Cardiac fibroblast (primary cell): ENCODE data around the gene LRRC46.

Source experiments
- DNase-seq, 2 donors: peaks; one replicate each; pipeline versions ENCODE4 v3.0.0 to v3.0.0-alpha.2; 2010; ENCODE audit warnings: low read depth in 2 of 2
- H3K4me3 ChIP-seq, 2 donors: replicated peaks in 1 of 2; 1 replicate in 1 of 2; 2 replicates in 1 of 2; pipeline ENCODE4 v1.5.1; 2011; ENCODE audit warnings: low read depth in 2 of 2, low read length in 2 of 2, mild to moderate bottlenecking in 2 of 2, moderate library complexity in 1 of 2
- TF ChIP-seq, protein P1 (sequence below): IDR thresholded peaks from one replicate; pipeline ENCODE4 v1.5.1; 2011; ENCODE audit warnings: low read depth, mild to moderate bottlenecking, low read length, inconsistent platforms

The LRRC46 gene

DNA sequence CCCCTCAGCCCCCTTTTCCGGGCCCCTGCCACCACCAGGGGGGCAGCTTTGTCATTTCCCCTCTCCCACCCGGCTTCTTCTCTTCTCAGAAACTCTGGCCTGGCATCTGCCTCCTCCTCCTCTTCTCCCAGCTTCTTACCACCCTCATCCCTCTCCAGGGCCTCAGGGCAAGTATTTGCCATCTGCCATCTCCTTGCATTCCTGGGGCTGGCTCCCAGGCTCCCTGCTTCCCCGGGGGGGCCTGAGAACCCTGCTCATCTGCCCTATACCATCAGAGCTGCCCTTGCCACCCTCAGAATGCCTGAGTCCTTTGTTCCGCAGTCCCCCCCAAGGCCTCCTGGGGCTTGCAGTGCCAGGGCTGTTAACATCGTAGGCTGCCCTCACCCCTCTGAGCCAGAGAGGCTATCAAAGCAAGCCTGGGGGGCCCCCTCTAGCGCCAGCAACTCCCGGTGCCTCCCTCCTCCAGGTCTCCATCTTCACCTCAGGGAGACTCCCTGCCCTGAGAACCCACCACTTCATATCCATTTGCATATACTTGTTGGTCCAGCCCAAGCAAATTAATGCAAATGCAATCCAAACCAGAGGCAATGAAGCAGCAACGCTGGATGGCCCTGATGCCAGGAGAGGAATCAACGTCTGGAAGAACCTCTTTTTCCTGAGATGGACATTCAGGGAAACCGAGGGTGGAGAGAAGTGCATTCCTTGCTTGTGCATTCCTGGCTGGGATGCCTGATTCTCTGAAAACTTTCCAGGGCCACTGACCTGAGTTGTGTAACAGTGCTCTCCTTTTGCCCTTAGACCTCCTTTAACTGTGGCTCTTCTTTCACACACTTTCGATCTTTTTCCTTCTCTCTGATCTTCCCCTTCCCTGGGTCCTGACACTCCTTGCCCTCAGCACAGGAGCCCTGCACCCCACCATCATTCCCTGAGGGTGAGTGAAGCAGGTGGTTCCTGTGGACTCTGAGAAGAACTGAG, 43.8 kb downstream of the LRRC46 start:
- no peak for DNase-seq

DNA sequence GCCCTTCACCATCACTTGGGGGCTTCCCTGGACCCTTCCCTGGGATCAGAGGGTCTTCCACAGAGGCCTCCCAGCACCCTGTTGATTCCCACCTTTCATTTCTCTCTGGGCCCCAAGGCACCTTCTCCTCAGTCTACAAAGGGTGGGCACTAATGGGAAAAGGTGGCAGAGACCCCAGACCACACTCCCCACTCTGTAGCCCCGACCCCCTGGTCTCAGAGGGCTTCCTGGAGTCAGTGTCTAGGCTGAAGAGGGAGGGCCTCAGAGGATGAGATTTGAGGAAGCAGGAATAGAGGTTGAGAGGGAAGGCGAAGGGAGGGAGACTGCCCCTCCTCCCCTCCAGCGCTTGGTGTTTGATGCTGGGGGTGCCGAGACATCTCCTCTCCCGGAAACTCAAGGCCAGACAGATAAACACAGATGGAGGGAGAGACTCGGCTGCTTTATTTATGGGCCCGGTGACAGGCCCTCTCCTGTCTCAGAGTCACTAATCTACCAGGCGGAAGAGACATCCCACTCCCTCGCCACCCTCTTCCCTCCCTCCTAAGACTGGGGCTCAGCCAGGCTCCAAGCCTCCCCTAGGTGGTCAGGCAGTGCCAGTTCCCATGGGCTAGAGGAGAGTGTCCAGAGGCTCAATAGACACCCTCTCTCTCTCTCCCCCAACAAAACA, 46.0 kb downstream of the LRRC46 start:
- TF ChIP-seq, protein P1, sequence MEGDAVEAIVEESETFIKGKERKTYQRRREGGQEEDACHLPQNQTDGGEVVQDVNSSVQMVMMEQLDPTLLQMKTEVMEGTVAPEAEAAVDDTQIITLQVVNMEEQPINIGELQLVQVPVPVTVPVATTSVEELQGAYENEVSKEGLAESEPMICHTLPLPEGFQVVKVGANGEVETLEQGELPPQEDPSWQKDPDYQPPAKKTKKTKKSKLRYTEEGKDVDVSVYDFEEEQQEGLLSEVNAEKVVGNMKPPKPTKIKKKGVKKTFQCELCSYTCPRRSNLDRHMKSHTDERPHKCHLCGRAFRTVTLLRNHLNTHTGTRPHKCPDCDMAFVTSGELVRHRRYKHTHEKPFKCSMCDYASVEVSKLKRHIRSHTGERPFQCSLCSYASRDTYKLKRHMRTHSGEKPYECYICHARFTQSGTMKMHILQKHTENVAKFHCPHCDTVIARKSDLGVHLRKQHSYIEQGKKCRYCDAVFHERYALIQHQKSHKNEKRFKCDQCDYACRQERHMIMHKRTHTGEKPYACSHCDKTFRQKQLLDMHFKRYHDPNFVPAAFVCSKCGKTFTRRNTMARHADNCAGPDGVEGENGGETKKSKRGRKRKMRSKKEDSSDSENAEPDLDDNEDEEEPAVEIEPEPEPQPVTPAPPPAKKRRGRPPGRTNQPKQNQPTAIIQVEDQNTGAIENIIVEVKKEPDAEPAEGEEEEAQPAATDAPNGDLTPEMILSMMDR: no peak

More for the DNA sequence above, 43.8 kb downstream of the LRRC46 start:
- TF ChIP-seq, protein P1: no peak
- H3K4me3 ChIP-seq: no peak overlapping the region

DNA sequence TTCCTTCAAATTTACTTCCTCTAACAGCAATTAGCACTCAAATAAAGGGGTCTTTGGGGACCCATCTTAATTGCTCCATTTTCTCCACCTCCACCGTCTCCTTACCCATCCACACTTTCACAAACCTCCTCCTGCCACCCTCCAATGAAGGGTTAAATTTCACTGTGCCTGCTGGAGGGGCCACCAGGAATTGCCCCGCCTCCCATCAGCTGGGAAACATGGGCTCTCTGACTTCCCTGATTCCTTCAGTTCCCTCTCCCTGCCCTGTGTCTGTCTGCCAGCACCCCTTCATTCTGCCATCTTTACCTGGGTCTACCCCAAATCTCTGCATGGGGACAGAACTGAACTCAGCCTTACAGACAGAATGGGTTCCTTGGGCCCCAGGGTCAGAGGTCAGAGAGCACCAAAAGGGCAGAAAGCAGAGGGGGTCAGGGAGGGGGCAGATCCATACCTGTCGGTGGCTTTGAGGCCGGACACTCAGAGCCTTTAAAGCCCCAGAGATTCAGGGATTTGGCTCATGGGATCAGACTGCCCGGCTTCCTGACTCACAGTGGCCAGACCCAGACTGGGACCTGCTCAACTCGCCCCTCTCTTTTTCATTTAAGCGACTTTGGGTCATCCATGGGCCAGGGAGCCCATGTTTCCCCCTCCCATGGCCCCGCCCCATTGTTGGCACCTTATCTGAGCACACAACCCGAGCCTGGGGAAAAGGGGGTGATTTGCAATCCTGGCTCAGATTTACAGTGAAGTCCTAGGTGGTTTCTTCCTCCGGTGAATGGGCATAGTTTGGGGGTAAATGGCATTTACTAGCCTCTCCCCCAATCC, 46.9 kb downstream of the LRRC46 start:
- no peak overlapping the region for H3K4me3 ChIP-seq
- TF ChIP-seq, protein P1: no peak
- DNase-seq: no peak

More for the DNA sequence above, 46.0 kb downstream of the LRRC46 start:
- no peak for DNase-seq
- H3K4me3 ChIP-seq: no peak overlapping the region

DNA sequence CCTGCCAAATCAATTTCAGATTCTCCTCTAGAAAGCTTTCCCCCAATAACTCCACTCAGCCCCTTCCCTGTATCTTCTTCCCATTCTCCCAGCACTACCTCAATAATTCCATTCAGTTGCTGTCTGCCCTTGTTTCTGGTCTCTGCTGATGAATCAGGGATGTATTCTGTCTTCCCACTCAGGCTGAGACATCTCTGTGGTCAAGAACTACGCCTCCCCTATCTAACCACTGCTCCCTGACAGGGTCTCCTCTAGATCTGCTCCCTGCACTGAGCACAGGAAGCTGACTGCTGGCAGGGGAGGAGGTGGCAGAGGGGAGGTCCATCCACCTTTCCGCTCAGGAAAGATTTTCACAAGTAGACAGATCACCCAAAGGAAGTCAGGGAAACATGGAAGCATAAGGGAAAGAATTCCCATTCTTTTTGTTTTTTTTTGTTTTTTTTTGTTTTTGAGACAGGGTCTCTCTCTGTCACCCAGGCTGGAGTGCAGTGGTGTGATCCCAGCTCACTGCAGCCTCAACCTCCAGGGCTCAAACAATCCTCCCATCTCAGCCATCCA, 47.6 kb downstream of the LRRC46 start:
- TF ChIP-seq, protein P1: no peak
- no peak overlapping the region for H3K4me3 ChIP-seq
- DNase-seq: peak in 1 of 2 donors; percentile 23

DNA sequence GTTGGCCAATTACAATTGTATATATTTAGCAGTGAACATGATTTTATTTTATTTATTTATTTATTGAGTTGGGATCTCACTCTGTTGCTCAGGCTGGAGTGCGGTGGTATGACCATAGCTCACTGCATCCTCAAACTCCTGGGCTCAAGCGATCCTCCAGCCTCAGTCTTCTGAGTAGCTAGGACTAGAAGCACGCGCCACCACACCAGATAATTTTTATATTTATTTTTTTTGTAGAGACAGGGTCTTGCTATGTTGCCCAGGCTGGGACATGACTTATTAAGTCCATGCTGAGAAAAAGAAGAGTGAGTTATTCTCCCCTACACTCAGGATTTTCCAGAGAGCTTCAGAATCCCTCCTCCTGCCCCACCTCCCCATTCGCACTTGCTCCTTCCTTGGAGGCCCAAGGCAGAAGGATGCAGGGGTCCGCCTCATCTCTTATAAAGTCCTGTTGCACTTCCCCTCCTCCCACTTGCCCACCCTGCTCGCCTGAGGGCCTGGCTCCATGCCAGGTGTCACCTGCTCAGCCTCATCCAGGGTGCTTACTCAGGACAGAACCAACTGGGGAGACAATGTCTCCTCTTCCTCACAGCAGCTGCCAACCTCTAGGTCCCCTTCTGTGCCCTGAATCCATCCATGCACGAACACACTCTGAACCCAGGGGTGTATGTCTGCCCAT, 48.4 kb downstream of the LRRC46 start:
- no peak for DNase-seq
- no peak overlapping the region for H3K4me3 ChIP-seq
- TF ChIP-seq, protein P1: no peak

DNA sequence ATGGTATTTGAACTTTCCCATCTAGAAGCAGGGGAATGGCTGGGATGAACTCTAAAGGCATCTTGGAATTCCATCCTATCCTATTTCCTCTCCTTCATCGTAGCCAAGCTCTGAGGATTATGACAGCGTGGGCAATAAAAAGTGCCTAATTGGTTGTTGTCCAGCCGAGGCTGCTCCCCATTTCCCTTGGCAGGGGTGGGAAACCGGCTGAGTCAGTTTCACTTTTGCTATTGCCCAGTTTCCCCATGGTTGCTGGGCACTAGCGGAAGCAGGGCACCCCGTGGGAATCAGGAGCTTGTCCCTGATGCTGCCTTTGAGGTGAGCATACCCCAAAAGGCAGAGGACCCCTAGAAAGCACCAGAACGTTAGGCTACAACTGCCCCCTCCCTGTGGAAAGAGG, 50.8 kb downstream of the LRRC46 start:
- DNase-seq: peak in 1 of 2 donors; percentile 40
- TF ChIP-seq, protein P1: no peak
- no peak overlapping the region for H3K4me3 ChIP-seq
